Activated CD8-positive, alpha-beta T cell treated with anti-CD3 and anti-CD28 coated beads for 36 hours (primary cell): ENCODE data around the gene SLC22A24. TPM values are rescaled to one million over a fixed set of nuclear protein-coding genes. Genes with fewer than 3 reads are reported as not detected.
"Not testable (repeated sequence)": the region's sequence is repeated elsewhere in the genome, so short reads cannot be mapped to it uniquely, and the experiment has no call there.

Experiments used
- ATAC-seq: fragments of 200-7000 bp; cut with Tn5 transposase; one replicate; pipeline ENCODE4 v1.10.0; 2021; ENCODE audit warnings: mild to moderate bottlenecking, moderate library complexity
- CTCF ChIA-PET: fragments of 350-600 bp; sonication (Branson Sonifier 250); formaldehyde crosslinking; loops from one replicate; lab custom pipeline; 2021; ENCODE audit warnings: antibody characterized with exemption; lab: Charles Lee
- POLR2A ChIA-PET: fragments of 350-600 bp; sonication (Branson Sonifier 250); formaldehyde crosslinking; loops from one replicate; lab custom pipeline; 2021; ENCODE audit warnings: antibody characterized with exemption; lab: Charles Lee
- DNase-seq: peaks from one replicate; pipeline ENCODE4 v3.0.0-alpha.2; 2020
- H3K27ac Mint-ChIP-seq: one replicate; pipeline ENCODE4 v1.8.0; 2021; ENCODE audit warnings: mild to moderate bottlenecking, mixed read lengths
- H3K27me3 Mint-ChIP-seq: one replicate; pipeline ENCODE4 v1.8.0; 2021; ENCODE audit warnings: mixed read lengths
- H3K36me3 Mint-ChIP-seq: one replicate; pipeline ENCODE4 v1.8.0; 2021; ENCODE audit warnings: low read depth, mixed read lengths
- H3K4me1 Mint-ChIP-seq: one replicate; pipeline ENCODE4 v1.8.0; 2021; ENCODE audit warnings: low read depth, mixed read lengths
- H3K4me3 Mint-ChIP-seq: one replicate; pipeline ENCODE4 v1.8.0; 2021; ENCODE audit warnings: mild to moderate bottlenecking, moderate library complexity, mixed read lengths
- H3K9me3 Mint-ChIP-seq: one replicate; pipeline ENCODE4 v1.8.0; 2021; ENCODE audit warnings: mixed read lengths
- intact Hi-C: fragments of 100-400 bp; cut with micrococcal nuclease; formaldehyde crosslinking; loops from one replicate; pipeline ENCODE4 v1.10.0; 2022
- total RNA-seq, 2 experiments: library from RNA; stranded (reverse); gene quantifications; one replicate each; pipeline ENCODE4 v1.2.3, GENCODE V29; 2021
- TF ChIP-seq, protein P1 (sequence below): fragments of 200-600 bp; IDR thresholded peaks from one replicate; pipeline ENCODE4 v1.8.0; 2022; ENCODE audit warnings: antibody characterized with exemption, mild to moderate bottlenecking

SLC22A24 gene
- total RNA-seq, 2 experiments from 2014 or later = not detected

DNA sequence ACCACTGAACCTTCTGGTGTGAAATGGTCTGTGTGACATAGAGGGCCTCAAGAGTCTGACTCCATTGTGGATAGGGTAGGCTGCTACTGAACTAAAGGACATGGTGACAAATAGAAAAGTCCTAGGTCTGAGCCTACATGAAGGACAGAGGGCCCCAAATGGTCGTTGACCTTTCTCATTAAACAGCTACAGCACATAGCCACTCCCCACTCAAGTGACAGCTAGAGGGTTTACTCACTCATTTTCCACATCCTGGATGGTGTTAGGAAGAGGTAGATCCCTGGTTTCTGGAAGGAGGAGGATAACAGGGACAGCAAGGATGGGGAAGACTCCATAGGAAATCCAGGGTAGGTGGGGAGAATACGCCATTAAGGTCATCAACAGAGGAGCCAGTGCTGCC is 63.3 kb downstream of the SLC22A24 start:
- H3K36me3 Mint-ChIP-seq = no peaks in the 10 kb centered on the region
- DNase-seq = no peak
- H3K4me1 Mint-ChIP-seq = no peaks in the 10 kb centered on the region
- intact Hi-C loops = no loop called here
- H3K27ac Mint-ChIP-seq = no peak overlapping the region
- no peak for ATAC-seq
- H3K9me3 Mint-ChIP-seq = no peaks in the 10 kb centered on the region
- TF ChIP-seq, protein P1, sequence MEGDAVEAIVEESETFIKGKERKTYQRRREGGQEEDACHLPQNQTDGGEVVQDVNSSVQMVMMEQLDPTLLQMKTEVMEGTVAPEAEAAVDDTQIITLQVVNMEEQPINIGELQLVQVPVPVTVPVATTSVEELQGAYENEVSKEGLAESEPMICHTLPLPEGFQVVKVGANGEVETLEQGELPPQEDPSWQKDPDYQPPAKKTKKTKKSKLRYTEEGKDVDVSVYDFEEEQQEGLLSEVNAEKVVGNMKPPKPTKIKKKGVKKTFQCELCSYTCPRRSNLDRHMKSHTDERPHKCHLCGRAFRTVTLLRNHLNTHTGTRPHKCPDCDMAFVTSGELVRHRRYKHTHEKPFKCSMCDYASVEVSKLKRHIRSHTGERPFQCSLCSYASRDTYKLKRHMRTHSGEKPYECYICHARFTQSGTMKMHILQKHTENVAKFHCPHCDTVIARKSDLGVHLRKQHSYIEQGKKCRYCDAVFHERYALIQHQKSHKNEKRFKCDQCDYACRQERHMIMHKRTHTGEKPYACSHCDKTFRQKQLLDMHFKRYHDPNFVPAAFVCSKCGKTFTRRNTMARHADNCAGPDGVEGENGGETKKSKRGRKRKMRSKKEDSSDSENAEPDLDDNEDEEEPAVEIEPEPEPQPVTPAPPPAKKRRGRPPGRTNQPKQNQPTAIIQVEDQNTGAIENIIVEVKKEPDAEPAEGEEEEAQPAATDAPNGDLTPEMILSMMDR = no peak
- H3K27me3 Mint-ChIP-seq = peaks cover 32% of the 10 kb centered on the region
- ChIA-PET CTCF (no interaction called here), POLR2A (no interaction called here)
- H3K4me3 Mint-ChIP-seq = no peak overlapping the region

DNA sequence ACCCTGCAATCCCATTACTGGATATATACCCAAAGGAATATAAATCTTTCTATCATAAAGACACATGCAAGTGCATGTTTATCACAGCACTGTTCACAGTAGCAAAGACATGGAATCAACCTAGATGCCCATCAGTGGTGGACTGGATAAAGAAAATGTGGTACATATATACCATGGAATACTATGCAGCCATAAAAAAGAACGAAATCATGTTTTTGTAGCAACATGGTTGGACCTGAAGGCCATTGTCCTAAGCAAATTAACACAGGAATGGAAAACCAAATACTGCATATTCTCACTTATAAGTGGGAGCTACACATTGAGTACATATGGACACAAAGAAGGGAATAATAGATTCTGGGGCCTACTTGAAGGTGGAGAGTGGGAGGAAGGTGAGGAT is 97.8 kb downstream of the SLC22A24 start:
- CTCF ChIA-PET, H3K4me1 Mint-ChIP-seq, POLR2A ChIA-PET, H3K9me3 Mint-ChIP-seq, H3K27ac Mint-ChIP-seq, intact Hi-C loops, DNase-seq, H3K4me3 Mint-ChIP-seq, ATAC-seq, H3K36me3 Mint-ChIP-seq: not testable (repeated sequence)
- peaks cover 27% of the 10 kb centered on the region for H3K27me3 Mint-ChIP-seq

DNA sequence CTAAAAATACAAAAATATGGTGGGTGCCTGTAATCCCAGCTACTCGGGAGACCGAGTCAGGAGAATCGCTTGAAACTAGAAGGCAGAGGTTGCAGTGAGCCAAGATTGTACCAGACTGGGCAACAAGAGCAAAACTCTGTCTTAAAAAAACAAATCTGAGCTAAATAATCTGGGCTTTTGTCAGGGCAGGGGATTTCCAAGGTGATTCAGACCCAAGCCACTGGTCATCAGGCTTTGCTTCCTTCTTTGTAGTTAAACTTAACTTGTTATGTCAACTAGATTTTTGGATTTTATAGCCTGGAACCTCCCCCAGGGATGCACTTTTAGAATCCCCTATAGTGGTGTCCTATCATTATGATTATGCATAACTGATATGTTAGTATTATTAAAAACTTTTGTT is 101.4 kb downstream of the SLC22A24 start:
- ChIA-PET CTCF (interaction anchor here (1.4 to 1.5 kb wide), 2 partner anchors 10 to 136 kb away, joined by 3 read pairs; no protein-coding TSS in a partner anchor), POLR2A (no interaction called here)
- ATAC-seq (no peak), DNase-seq (no peak)
- H3K4me3 Mint-ChIP-seq = no peak overlapping the region
- peaks cover 4% of the 10 kb centered on the region for H3K9me3 Mint-ChIP-seq
- peaks cover 28% of the 10 kb centered on the region for H3K27me3 Mint-ChIP-seq
- H3K4me1 Mint-ChIP-seq = no peaks in the 10 kb centered on the region
- H3K27ac Mint-ChIP-seq = no peak overlapping the region
- no peaks in the 10 kb centered on the region for H3K36me3 Mint-ChIP-seq
- TF ChIP-seq, protein P1 = no peak
- intact Hi-C loops = no loop called here

GRCh38 chr11:63032457-63032856 is 111.6 kb downstream of the SLC22A24 start:
- no peak overlapping the region for H3K4me3 Mint-ChIP-seq
- no peak overlapping the region for H3K27ac Mint-ChIP-seq
- no peak for ATAC-seq
- H3K27me3 Mint-ChIP-seq = peaks cover 12% of the 10 kb centered on the region
- DNase-seq = no peak
- CTCF ChIA-PET = interaction anchor here (1.3 to 5.9 kb wide), 3 partner anchors 9 to 126 kb away, joined by 3 to 43 read pairs (median 31); no protein-coding TSS in a partner anchor
- no peaks in the 10 kb centered on the region for H3K4me1 Mint-ChIP-seq
- H3K36me3 Mint-ChIP-seq = no peaks in the 10 kb centered on the region
- no peaks in the 10 kb centered on the region for H3K9me3 Mint-ChIP-seq
- TF ChIP-seq, protein P1 = no peak
- POLR2A ChIA-PET = interaction anchor here (1.4 kb wide), 1 partner anchor 127 kb away, joined by 3 read pairs; no protein-coding TSS in a partner anchor
- intact Hi-C loops = loop anchor here (5.0 kb wide), 1 partner anchor 180 kb away; no protein-coding TSS in a partner anchor

Other genes starting within 250 kb of the SLC22A24 start
- not detected for gene CHRM1, start 222.9 kb downstream of the SLC22A24 start, total RNA-seq
- gene SLC22A6, start 159.3 kb downstream of the SLC22A24 start, total RNA-seq = not detected
- not detected for gene SLC22A8, start 128.4 kb downstream of the SLC22A24 start, total RNA-seq
- not detected for gene SLC22A25, start 99.4 kb upstream of the SLC22A24 start, total RNA-seq
- not detected for gene SLC22A9, start 225.6 kb upstream of the SLC22A24 start, total RNA-seq